ENCODE data around the gene DDIT4L. TPM values are rescaled to one million over a fixed set of nuclear protein-coding genes. Genes with fewer than 3 reads are reported as not detected.

Gene DDIT4L
- total and polyA plus RNA-seq, 2 of the 8 experiments (the other 6 are each of a cell fraction or from before 2014, with no cell fraction given) = 3.5 to 6.0 TPM

- ChIA-PET CTCF (ENCODE audit: partially characterized antibody) (interaction anchor here (0.6 kb wide), 1 partner anchor 1450 kb away, joined by 3 read pairs; no protein-coding TSS in a partner anchor), POLR2A (ENCODE audit: partially characterized antibody) (no interaction called here)
- H2BK120ac ChIP-seq (replicated peaks; ENCODE audit: low read depth, low read length) = no peak overlapping the region
- no peak overlapping the region for H3K4me3 ChIP-seq (ENCODE audit: extremely low read depth in 1 of 4, insufficient read depth in 2 of 4, low read depth in 3 of 4, low read length in 4 of 4)
- H4K5ac ChIP-seq (ENCODE audit: insufficient read length, low read depth, low read length) = no peak overlapping the region
- 89% methylated on average over 6 of the region's 6 CpGs; no CpG with 5 or more reads in 1 of the 2 experiments for WGBS, 2 experiments (ENCODE audit: extremely low coverage in 1 of 2, insufficient coverage in 1 of 2, insufficient read length in 1 of 2, insufficient replicate concordance in 2 of 2, low coverage in 1 of 2, low lambda C conversion rate in 2 of 2, missing lambda C conversion rate in 1 of 2)
- H3K79me1 ChIP-seq (ENCODE audit: low read depth, low read length) = no peaks in the 10 kb centered on the region
- DNase-seq (ENCODE audit: low read depth in 1 of 2, low spot score in 2 of 2) (no peak), FAIRE-seq (no peak)
- H3K4ac ChIP-seq (replicated peaks; ENCODE audit: insufficient read length, low read depth, low read length) = no peak overlapping the region
- H3K9ac ChIP-seq (replicated peaks in 1 of 4; ENCODE audit: extremely low read depth in 1 of 4, low read depth in 3 of 4, low read length in 3 of 4) = no peak overlapping the region
- no peak overlapping the region for H2BK12ac ChIP-seq (ENCODE audit: low read depth, low read length)
- H3K23ac ChIP-seq (ENCODE audit: insufficient read length) = no peak overlapping the region
- H3K4me1 ChIP-seq (replicated peaks in 1 of 4; ENCODE audit: control insufficient read depth in 3 of 4, insufficient read depth in 4 of 4, low read length in 3 of 4) = no peaks in the 10 kb centered on the region
- H3K36me3 ChIP-seq (ENCODE audit: control insufficient read depth in 2 of 4, insufficient read depth in 4 of 4, low read length in 3 of 4) = no peaks in the 10 kb centered on the region
- H3K27ac ChIP-seq (ENCODE audit: low read depth, low read length) = no peak overlapping the region
- no peaks in the 10 kb centered on the region for H4K20me1 ChIP-seq (replicated peaks in 1 of 2; ENCODE audit: control insufficient read depth in 1 of 2, insufficient read depth in 2 of 2, low read length in 2 of 2)
- no peak overlapping the region for H3K4me2 ChIP-seq (ENCODE audit: insufficient read depth in 1 of 2, low read depth in 2 of 2, low read length in 2 of 2)
- no peak overlapping the region for H2BK20ac ChIP-seq (ENCODE audit: low read length)
- H3K9me3 ChIP-seq (ENCODE audit: insufficient read depth in 2 of 2, low read depth in 1 of 2, low read length in 1 of 2) = no peaks in the 10 kb centered on the region
- no peak overlapping the region for H4K8ac ChIP-seq (ENCODE audit: extremely low read depth, insufficient read depth, low read length)
- no peaks in the 10 kb centered on the region for H3K27me3 ChIP-seq (replicated peaks in 1 of 4; ENCODE audit: control insufficient read depth in 3 of 4, extremely low read depth in 1 of 4, insufficient read depth in 3 of 4, low read length in 3 of 4)
- TF ChIP-seq KDM1A (IDR thresholded peaks at IDR 0.05; ENCODE audit: borderline replicate concordance, low read length) = no peak
- no peak overlapping the region for H2AFZ ChIP-seq (ENCODE audit: low read length)
- H2AK5ac ChIP-seq (ENCODE audit: low read depth, low read length) = no peak overlapping the region
- no peak overlapping the region for H2BK15ac ChIP-seq (ENCODE audit: low read length)
- H3K18ac ChIP-seq (ENCODE audit: extremely low read depth, low read length) = no peak overlapping the region
- H4K91ac ChIP-seq (replicated peaks; ENCODE audit: insufficient read length, low read length) = no peak overlapping the region
- H3K56ac ChIP-seq (replicated peaks; ENCODE audit: insufficient read length, low read depth, low read length) = no peak overlapping the region
- H2BK5ac ChIP-seq (ENCODE audit: low read depth, low read length) = no peak overlapping the region
- H3K79me2 ChIP-seq (ENCODE audit: control insufficient read depth in 1 of 2, insufficient read depth in 2 of 2, low read length in 2 of 2) = no peaks in the 10 kb centered on the region
- no peak overlapping the region for H3K14ac ChIP-seq (ENCODE audit: insufficient read length)
- no peaks in the 10 kb centered on the region for H3K23me2 ChIP-seq (ENCODE audit: low read depth, low read length)
These were observed 41.1 kb downstream of the DDIT4L start for GRCh38 chr4:100149190-100149589.
